CD14-positive monocyte (primary cell): ENCODE results near the gene TREML2. TPM values are rescaled to one million over a fixed set of nuclear protein-coding genes. Genes with fewer than 3 reads are reported as not detected.
A peak's percentile ranks its signal among the peaks of the same experiment; 100 is the strongest.

Experiments
- DNase-seq, 3 donors: peaks; one replicate each; pipeline ENCODE4 v3.0.0-alpha.2; 2011 to 2022
- H2AFZ ChIP-seq: 2 replicates; pipeline ENCODE4 v1.6.0; 2012; ENCODE audit warnings: mild to moderate bottlenecking, low read depth, low read length, inconsistent platforms; ENCODE audit not compliant: insufficient read depth, poor library complexity, severe bottlenecking
- H3K27ac ChIP-seq, 2 donors: 1 replicate in 1 of 2; 2 replicates in 1 of 2; pipeline ENCODE4 v1.5.1; 2012 to 2013; ENCODE audit warnings: low read length in 2 of 2, control low read depth in 1 of 2, inconsistent platforms in 1 of 2, low read depth in 1 of 2, mild to moderate bottlenecking in 1 of 2
- H3K27me3 ChIP-seq, 2 donors: one replicate each; pipeline versions ENCODE4 v1.6.0 to v1.6.1; 2011 to 2013; ENCODE audit warnings: low read length in 2 of 2; ENCODE audit not compliant: control insufficient read depth in 2 of 2, insufficient read depth in 2 of 2
- H3K36me3 ChIP-seq, 2 donors: replicated peaks in 1 of 2; 1 replicate in 1 of 2; 2 replicates in 1 of 2; pipeline versions ENCODE4 v1.5.1 to v1.6.1; 2012 to 2013; ENCODE audit warnings: low read length in 2 of 2, control low read depth in 1 of 2, inconsistent platforms in 1 of 2, mild to moderate bottlenecking in 1 of 2; ENCODE audit not compliant: insufficient read depth in 2 of 2, control insufficient read depth in 1 of 2
- H3K4me1 ChIP-seq, 2 donors: 1 replicate in 1 of 2; 2 replicates in 1 of 2; pipeline versions ENCODE4 v1.5.1 to v1.6.1; 2012 to 2013; ENCODE audit warnings: low read length in 2 of 2, control low read depth in 1 of 2, inconsistent platforms in 1 of 2, mild to moderate bottlenecking in 1 of 2, moderate library complexity in 1 of 2; ENCODE audit not compliant: insufficient read depth in 2 of 2, control insufficient read depth in 1 of 2
- H3K4me2 ChIP-seq: replicated peaks from 2 replicates; pipeline ENCODE3; 2012; ENCODE audit warnings: low read length, moderate library complexity, mild to moderate bottlenecking; ENCODE audit not compliant: poor library complexity, severe bottlenecking; ENCODE audit errors: extremely low read depth
- H3K4me3 ChIP-seq, 3 experiments: fragments of 200-600 bp in 1 of 3; sonication (generic) in 1 of 3; replicated peaks in 1 of 3; 1 replicate in 2 of 3; 2 replicates in 1 of 3; pipeline ENCODE4 v1.5.1; 2011 to 2013; ENCODE audit warnings: low read length in 3 of 3, mild to moderate bottlenecking in 3 of 3, control low read depth in 2 of 3, low read depth in 2 of 3, inconsistent platforms in 1 of 3, moderate library complexity in 1 of 3
- H3K79me2 ChIP-seq: 2 replicates; pipeline ENCODE4 v1.6.0; 2012; ENCODE audit warnings: mild to moderate bottlenecking, control low read depth, inconsistent platforms, low read length, moderate library complexity; ENCODE audit not compliant: insufficient read depth
- H3K9ac ChIP-seq: 2 replicates; pipeline ENCODE4 v1.6.0; 2017; ENCODE audit warnings: low read length, mild to moderate bottlenecking; ENCODE audit not compliant: insufficient read depth, poor library complexity, severe bottlenecking
- H3K9me3 ChIP-seq, 2 donors: replicated peaks in 1 of 2; 1 replicate in 1 of 2; 2 replicates in 1 of 2; pipeline versions ENCODE4 v1.5.1 to v1.6.1; 2012 to 2013; ENCODE audit warnings: low read length in 2 of 2, control low read depth in 1 of 2; ENCODE audit not compliant: control insufficient read depth in 1 of 2, insufficient read depth in 1 of 2
- H4K20me1 ChIP-seq: 2 replicates; pipeline ENCODE4 v1.6.0; 2012; ENCODE audit warnings: mild to moderate bottlenecking, low read length, control low read depth, moderate library complexity; ENCODE audit not compliant: insufficient read depth
- H3K27ac Mint-ChIP-seq, 7 donors: one replicate each; pipeline ENCODE4 v1.8.0; 2020; ENCODE audit warnings: mild to moderate bottlenecking in 7 of 7, mixed read lengths in 7 of 7, moderate library complexity in 6 of 7, inconsistent platforms in 2 of 7
- H3K27me3 Mint-ChIP-seq, 3 donors: one replicate each; pipeline ENCODE4 v1.8.0; 2021 to 2022; ENCODE audit warnings: low read depth in 3 of 3, mild to moderate bottlenecking in 3 of 3, mixed read lengths in 3 of 3, moderate library complexity in 3 of 3, inconsistent platforms in 1 of 3
- H3K36me3 Mint-ChIP-seq, 2 donors: one replicate each; pipeline ENCODE4 v1.8.0; 2020; ENCODE audit warnings: mixed read lengths in 2 of 2, inconsistent platforms in 1 of 2, mild to moderate bottlenecking in 1 of 2
- H3K4me1 Mint-ChIP-seq: one replicate; pipeline ENCODE4 v1.8.0; 2020; ENCODE audit warnings: mild to moderate bottlenecking, mixed read lengths
- H3K4me3 Mint-ChIP-seq, 2 donors: one replicate each; pipeline ENCODE4 v1.8.0; 2020; ENCODE audit warnings: mild to moderate bottlenecking in 2 of 2, mixed read lengths in 2 of 2, moderate library complexity in 1 of 2
- H3K9me3 Mint-ChIP-seq, 7 donors: one replicate each; pipeline ENCODE4 v1.8.0; 2020 to 2022; ENCODE audit warnings: mixed read lengths in 7 of 7, mild to moderate bottlenecking in 6 of 7, moderate library complexity in 6 of 7, inconsistent platforms in 2 of 7
- WGBS: methylation state at CpG from one replicate; pipeline ENCODE4 v1.1.5; 2013; ENCODE audit warnings: missing lambda C conversion rate; ENCODE audit not compliant: insufficient coverage; 5-methylcytosine and 5-hydroxymethylcytosine counted together
- intact Hi-C, 2 donors: fragments of 100-400 bp; cut with micrococcal nuclease; formaldehyde crosslinking; loops; one replicate each; pipeline versions ENCODE4 v1.15.0 to v1.15.1; 2023
- polyA plus RNA-seq, 3 donors: library from polyadenylated mRNA; depleted of rRNA in 1 of 3; unstranded in 2 of 3; stranded (reverse) in 1 of 3; fragments of 300-500 nt in 2 of 3; fragments of >200 nt in 1 of 3; fragmentation: Illumina TruSeq in 2 of 3; gene quantifications; 1 replicate in 2 of 3; 2 replicates in 1 of 3; pipeline ENCODE4 v1.2.3, GENCODE V29; 2012 to 2021
- TF ChIP-seq, protein P1 (sequence below): fragments of 200-600 bp; IDR thresholded peaks from one replicate; pipeline ENCODE4 v1.8.0; 2022; ENCODE audit warnings: antibody characterized with exemption, mild to moderate bottlenecking

TREML2 gene
- polyA plus RNA-seq, 3 donors: 0.89 to 4.2 (median 1.1) TPM

DNA sequence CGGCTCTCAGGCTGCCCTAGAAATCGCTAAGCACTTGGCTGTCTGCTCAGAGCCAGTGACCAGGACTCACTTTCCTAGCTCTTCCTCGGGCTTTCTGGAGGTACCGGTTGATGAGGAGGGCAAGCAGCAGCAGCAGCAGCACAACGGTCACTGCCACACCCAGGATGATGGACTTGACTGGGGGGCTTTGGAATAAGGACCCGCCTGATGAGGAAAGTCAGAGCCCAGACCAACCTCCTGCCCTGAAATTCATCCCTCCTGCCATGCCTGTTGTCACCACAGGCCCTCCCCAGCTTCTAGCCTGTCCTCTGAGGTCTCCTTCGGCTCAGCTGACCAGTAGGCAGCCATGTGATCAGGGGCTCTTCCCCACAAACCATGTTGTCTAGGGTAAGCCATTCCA lies 16.2 kb downstream of the TREML2 start:
- Histone ChIP-seq H3K36me3 (no peaks in the 10 kb centered on the region), H3K4me1 (peaks cover 70 to 80% of the 10 kb centered on the region in 2 donors), H3K4me3 (peak overlapping the region in 1 of 3 experiments; percentile 48), H3K9me3 (peaks cover 5% of the 10 kb centered on the region in 2 donors), H3K27ac (peak overlapping the region in 1 of 2 donors; percentile 83), H3K4me2 (peak overlapping the region; percentile 55), H3K9ac (no peak overlapping the region), H3K27me3 (no peaks in the 10 kb centered on the region), H3K79me2 (no peaks in the 10 kb centered on the region), H4K20me1 (no peaks in the 10 kb centered on the region), H2AFZ (no peak overlapping the region)
- intact Hi-C loops: loop anchor here (5.0 to 10.0 kb wide), 5 partner anchors 43 to 123 kb away; partner anchors contain the start of genes TREM1 (in 2 of the 2), NFYA (in 1 of the 2), OARD1 (in 1 of the 2) and TREML4 (in 1 of the 2)
- Mint-ChIP-seq H3K9me3 (peaks cover 6 to 11% (median 7%) of the 10 kb centered on the region in 7 donors), H3K4me1 (peaks cover 82% of the 10 kb centered on the region), H3K27me3 (peaks cover 0 to 2% (median 0%) of the 10 kb centered on the region in 3 donors), H3K4me3 (peak overlapping the region in 1 of 2 donors; percentile 71), H3K36me3 (peaks cover 7 to 27% of the 10 kb centered on the region in 2 donors), H3K27ac (peak overlapping the region; percentile 77 to 99 (median 97))
- TF ChIP-seq, protein P1, sequence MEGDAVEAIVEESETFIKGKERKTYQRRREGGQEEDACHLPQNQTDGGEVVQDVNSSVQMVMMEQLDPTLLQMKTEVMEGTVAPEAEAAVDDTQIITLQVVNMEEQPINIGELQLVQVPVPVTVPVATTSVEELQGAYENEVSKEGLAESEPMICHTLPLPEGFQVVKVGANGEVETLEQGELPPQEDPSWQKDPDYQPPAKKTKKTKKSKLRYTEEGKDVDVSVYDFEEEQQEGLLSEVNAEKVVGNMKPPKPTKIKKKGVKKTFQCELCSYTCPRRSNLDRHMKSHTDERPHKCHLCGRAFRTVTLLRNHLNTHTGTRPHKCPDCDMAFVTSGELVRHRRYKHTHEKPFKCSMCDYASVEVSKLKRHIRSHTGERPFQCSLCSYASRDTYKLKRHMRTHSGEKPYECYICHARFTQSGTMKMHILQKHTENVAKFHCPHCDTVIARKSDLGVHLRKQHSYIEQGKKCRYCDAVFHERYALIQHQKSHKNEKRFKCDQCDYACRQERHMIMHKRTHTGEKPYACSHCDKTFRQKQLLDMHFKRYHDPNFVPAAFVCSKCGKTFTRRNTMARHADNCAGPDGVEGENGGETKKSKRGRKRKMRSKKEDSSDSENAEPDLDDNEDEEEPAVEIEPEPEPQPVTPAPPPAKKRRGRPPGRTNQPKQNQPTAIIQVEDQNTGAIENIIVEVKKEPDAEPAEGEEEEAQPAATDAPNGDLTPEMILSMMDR: no peak
- WGBS: 97% methylated on average over 5 of the region's 7 CpGs
- no peak for DNase-seq

DNA sequence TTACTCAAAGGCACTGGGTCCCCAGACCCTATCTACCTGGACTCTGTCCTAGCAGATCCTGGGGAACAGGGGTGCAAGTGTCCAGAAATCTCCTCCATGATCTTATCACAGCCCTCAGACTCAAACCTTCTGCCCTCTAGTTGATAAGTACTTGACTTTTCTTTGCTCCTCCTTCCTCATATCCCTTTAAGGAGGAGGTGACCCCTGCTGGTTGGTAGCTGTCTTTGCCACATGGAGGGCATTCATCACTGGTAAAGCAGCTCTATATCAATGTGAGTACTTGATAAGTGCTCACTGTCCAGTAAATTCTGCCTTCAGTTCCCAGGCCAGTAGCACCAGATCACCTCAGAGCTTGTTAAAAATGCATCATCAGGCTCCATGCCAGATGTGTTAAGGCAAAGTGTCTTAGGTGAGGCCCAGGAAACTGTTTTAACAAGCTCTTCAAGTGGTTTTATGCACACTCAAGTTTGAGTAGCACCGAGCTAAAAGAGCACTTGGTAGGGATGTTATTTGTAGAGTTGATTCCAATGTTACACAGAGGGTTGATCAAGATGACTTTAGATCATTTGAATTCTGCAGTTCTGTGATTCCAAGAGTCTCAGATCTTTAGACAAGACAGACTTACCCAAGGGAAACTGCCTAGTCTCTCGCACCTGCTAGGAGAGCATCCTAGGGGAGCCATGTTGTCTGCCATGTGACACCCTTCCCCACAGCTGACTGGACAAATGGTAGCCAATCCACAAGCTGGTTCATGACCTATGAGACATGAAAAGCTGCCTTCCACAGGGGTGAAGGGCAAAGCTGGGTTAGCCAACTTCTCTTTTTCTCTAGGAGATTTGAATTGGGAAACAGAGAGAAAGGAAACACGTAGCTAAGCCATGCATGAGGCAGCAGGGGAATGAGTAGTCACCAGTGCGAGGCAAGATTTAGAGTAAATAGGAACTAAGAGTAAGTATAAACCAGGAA lies 18.6 kb downstream of the TREML2 start:
- H3K4me1 ChIP-seq: peaks cover 58 to 72% of the 10 kb centered on the region in 2 donors
- Mint-ChIP-seq H3K27me3 (peaks cover 0 to 2% (median 2%) of the 10 kb centered on the region in 3 donors), H3K9me3 (peaks cover 0 to 5% (median 0%) of the 10 kb centered on the region in 7 donors), H3K27ac (peak overlapping the region; percentile 98 to 100 (median 99)), H3K36me3 (peaks cover 13 to 34% of the 10 kb centered on the region in 2 donors), H3K4me3 (peak overlapping the region in 1 of 2 donors; percentile 75), H3K4me1 (peaks cover 73% of the 10 kb centered on the region)
- peak overlapping the region; percentile 29 for H3K4me2 ChIP-seq
- no peaks in the 10 kb centered on the region for H3K27me3 ChIP-seq
- no peaks in the 10 kb centered on the region for H3K36me3 ChIP-seq
- H3K4me3 ChIP-seq: no peak overlapping the region
- H4K20me1 ChIP-seq: no peaks in the 10 kb centered on the region
- H3K9me3 ChIP-seq: no peaks in the 10 kb centered on the region
- H2AFZ ChIP-seq: peak overlapping the region; percentile 7
- no peaks in the 10 kb centered on the region for H3K79me2 ChIP-seq
- peak overlapping the region; percentile 95 to 98 for H3K27ac ChIP-seq
- TF ChIP-seq, protein P1: peak; percentile 30
- 56% methylated on average over 3 of the region's 4 CpGs for WGBS
- peak; percentile 94 to 97 (median 97) for DNase-seq
- peak overlapping the region; percentile 64 for H3K9ac ChIP-seq
- intact Hi-C loops: loop anchor here (5.0 to 10.0 kb wide), 4 partner anchors 102 to 125 kb away; partner anchors contain the start of genes TREM1 (in 2 of the 2), NFYA (in 1 of the 2) and OARD1 (in 1 of the 2)
